HepG2 (cell line): Measurements from ENCODE around the gene PRDX3. TPM values are rescaled to one million over a fixed set of nuclear protein-coding genes. Genes with fewer than 3 reads are reported as not detected.

Experiments used
- ATF4 ChIP-seq, 2 experiments: fragments of 450-650 bp in 1 of 2; sonication (generic) in 1 of 2; formaldehyde crosslinking; IDR thresholded peaks; 2 replicates each; pipeline versions ENCODE4 v1.5.0 to v1.8.0; 2020 to 2022; ENCODE audit warnings: mild to moderate bottlenecking in 1 of 2, missing genetic modification reagents in 1 of 2
- ISX ChIP-seq: sonication (generic); formaldehyde crosslinking; conservative IDR thresholded peaks from 2 replicates; pipeline ENCODE4 v1.5.0; 2020; ENCODE audit warnings: missing genetic modification reagents
- PHB2 ChIP-seq: fragments of 450-650 bp; IDR thresholded peaks from 2 replicates; pipeline ENCODE4 v1.6.1; 2018; ENCODE audit not compliant: partially characterized antibody
- SAP130 ChIP-seq: IDR thresholded peaks from 2 replicates; pipeline ENCODE4 v1.6.1; 2016; ENCODE audit warnings: low read depth
- TCF7L2 ChIP-seq: IDR thresholded peaks from 2 replicates; pipeline ENCODE4 v1.6.1; 2011; ENCODE audit warnings: mild to moderate bottlenecking, low read depth, low read length, moderate library complexity
- TRIM22 ChIP-seq: fragments of 450-650 bp; IDR thresholded peaks from 2 replicates; pipeline ENCODE4 v1.6.1; 2017
- ZBTB46 ChIP-seq: sonication (generic); formaldehyde crosslinking; IDR thresholded peaks from 2 replicates; pipeline ENCODE4 v1.4.0; 2020; ENCODE audit warnings: mild to moderate bottlenecking, missing genetic modification reagents, borderline replicate concordance
- ZEB1 ChIP-seq: IDR thresholded peaks from 2 replicates; pipeline ENCODE4 v1.6.1; 2012; ENCODE audit warnings: mild to moderate bottlenecking, low read depth, inconsistent platforms; ENCODE audit not compliant: insufficient replicate concordance
- ZFP62 ChIP-seq: sonication (generic); formaldehyde crosslinking; IDR thresholded peaks from 2 replicates; pipeline ENCODE4 v1.4.0; 2020; ENCODE audit warnings: missing genetic modification reagents
- ZMAT5 ChIP-seq: sonication (generic); formaldehyde crosslinking; IDR thresholded peaks from 2 replicates; pipeline ENCODE4 v1.5.0; 2020; ENCODE audit warnings: mild to moderate bottlenecking, low read depth, missing genetic modification reagents, borderline replicate concordance
- ZNF138 ChIP-seq: sonication (generic); formaldehyde crosslinking; IDR thresholded peaks from 2 replicates; pipeline ENCODE4 v1.5.0; 2020; ENCODE audit warnings: mild to moderate bottlenecking, low read depth, missing genetic modification reagents
- ZNF646 ChIP-seq: sonication (generic); formaldehyde crosslinking; IDR thresholded peaks from 2 replicates; pipeline ENCODE4 v1.9.0; 2021; ENCODE audit warnings: mild to moderate bottlenecking, missing genetic modification reagents
- ZNF816 ChIP-seq: sonication (generic); formaldehyde crosslinking; IDR thresholded peaks from 2 replicates; pipeline ENCODE4 v1.8.0; 2022; ENCODE audit warnings: missing genetic modification reagents, mild to moderate bottlenecking, borderline replicate concordance
- polyA plus RNA-seq, 8 experiments: library from polyadenylated mRNA; depleted of rRNA in 3 of 8; stranded (reverse) in 7 of 8; unstranded in 1 of 8; fragments of >200 nt; fragmentation: Illumina TruSeq in 4 of 8; extraction: Trizol in 4 of 8; gene quantifications; 2 replicates each; pipeline versions ENCODE4 v1.2.1 to v1.2.3, GENCODE V29; 2011 to 2016; ENCODE audit warnings: low read depth in 4 of 8, missing spikeins in 1 of 8, mixed read lengths in 1 of 8; ENCODE audit not compliant: insufficient read depth in 1 of 8
- total RNA-seq, 5 experiments: library from RNA; depleted of rRNA; stranded (reverse); fragments of >200 nt; fragmentation: Illumina TruSeq; extraction: Trizol; gene quantifications; 2 replicates each; pipeline ENCODE4 v1.2.3, GENCODE V29; 2016; ENCODE audit warnings: low read depth in 1 of 5
- TF ChIP-seq, protein P1 (sequence below): sonication (generic); formaldehyde crosslinking; IDR thresholded peaks from 2 replicates; pipeline ENCODE4 v1.5.0; 2020; ENCODE audit warnings: missing genetic modification reagents

PRDX3 gene
- total and polyA plus RNA-seq, 2 of the 13 experiments (the other 11 are each of a cell fraction or from before 2014, with no cell fraction given) = 407 to 565 TPM

- no peak for TF ChIP-seq ZNF646 (CRISPR knock-in tag)
- no peak for TF ChIP-seq PHB2
- TF ChIP-seq ZFP62 = no peak
- peak; percentile 69 for TF ChIP-seq SAP130 (CRISPR knock-in tag)
- TF ChIP-seq ZMAT5 = no peak
- peak in 1 of 2 experiments; percentile 63; a peak in 1 of 4 replicates for TF ChIP-seq ATF4 (CRISPR knock-in tag; IDR thresholded peaks at IDR 0.05)
- TF ChIP-seq ZBTB46 = no peak
- TF ChIP-seq TRIM22 = no peak
- TF ChIP-seq ZEB1 = no peak
- TF ChIP-seq ZNF816 (CRISPR knock-in tag) = no peak
- no peak; the same call in 1 of the 2 replicates for TF ChIP-seq ZNF138
- TF ChIP-seq, protein P1, sequence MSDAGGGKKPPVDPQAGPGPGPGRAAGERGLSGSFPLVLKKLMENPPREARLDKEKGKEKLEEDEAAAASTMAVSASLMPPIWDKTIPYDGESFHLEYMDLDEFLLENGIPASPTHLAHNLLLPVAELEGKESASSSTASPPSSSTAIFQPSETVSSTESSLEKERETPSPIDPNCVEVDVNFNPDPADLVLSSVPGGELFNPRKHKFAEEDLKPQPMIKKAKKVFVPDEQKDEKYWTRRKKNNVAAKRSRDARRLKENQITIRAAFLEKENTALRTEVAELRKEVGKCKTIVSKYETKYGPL (CRISPR knock-in tag) = no peak
- TF ChIP-seq TCF7L2 = no peak
- no peak for TF ChIP-seq ISX (CRISPR knock-in tag)
These were observed at the start of gene PRDX3 (continued) for GRCh38 chr10:119178372-119179119.
